Measurements from ENCODE around the gene RPL37A.
A peak's percentile ranks its signal among the peaks of the same experiment; 100 is the strongest.
"Not testable (repeated sequence)": the region's sequence is repeated elsewhere in the genome, so short reads cannot be mapped to it uniquely, and the experiment has no call there.

Gene RPL37A

GRCh38 chr2:216516730-216517350, 18.2 kb downstream of the RPL37A start:
- DNase-seq (ENCODE audit: low spot score), result no peak
- H3K4me3 ChIP-seq, result no peak overlapping the region
- peak; percentile 51 for TF ChIP-seq CTCF (IDR thresholded peaks at IDR 0.05)

GRCh38 chr2:216517447-216518225, 19.0 kb downstream of the RPL37A start:
- Histone ChIP-seq H3K4me3 (no peak overlapping the region), H3K27ac (no peak overlapping the region)
- DNase-seq (ENCODE audit: low spot score), result no peak
- no peak for TF ChIP-seq CTCF (IDR thresholded peaks at IDR 0.05)

More at GRCh38 chr2:216516730-216517350, 18.2 kb downstream of the RPL37A start:
- H3K27ac ChIP-seq, result no peak overlapping the region

GRCh38 chr2:216518566-216519119, 20.0 kb downstream of the RPL37A start:
- H3K27ac ChIP-seq, H3K4me3 ChIP-seq: not testable (repeated sequence)
- peak; percentile 19 for DNase-seq (ENCODE audit: low spot score)

- peak; percentile 12 for DNase-seq (ENCODE audit: low spot score)
- H3K4me3 ChIP-seq, result no peak overlapping the region
- peak; percentile 83 for TF ChIP-seq CTCF (IDR thresholded peaks at IDR 0.05)
- peak overlapping the region in 1 of 2 donors; percentile 13 for H3K27ac ChIP-seq
Observed at GRCh38 chr2:216519154-216519762, 20.6 kb downstream of the RPL37A start.

- H3K4me3 ChIP-seq, result no peak overlapping the region
- no peak for TF ChIP-seq CTCF (IDR thresholded peaks at IDR 0.05)
- peak; percentile 41 for DNase-seq (ENCODE audit: low spot score)
- no peak overlapping the region for H3K27ac ChIP-seq
Observed at GRCh38 chr2:216520112-216520511, 21.5 kb downstream of the RPL37A start.

- TF ChIP-seq CTCF (IDR thresholded peaks at IDR 0.05), result no peak
- Histone ChIP-seq H3K4me3 (no peak overlapping the region), H3K27ac (no peak overlapping the region)
- no peak for DNase-seq (ENCODE audit: low spot score)
Observed at GRCh38 chr2:216522892-216523502, 24.4 kb downstream of the RPL37A start.

GRCh38 chr2:216525972-216526371, 27.3 kb downstream of the RPL37A start:
- no peak for TF ChIP-seq CTCF (IDR thresholded peaks at IDR 0.05)
- peak; percentile 29 for DNase-seq (ENCODE audit: low spot score)
- Histone ChIP-seq H3K4me3 (no peak overlapping the region), H3K27ac (peak overlapping the region; percentile 44 to 78)

Measured in coronary artery (tissue), 2 donors.